Daoy (cell line): ENCODE results near the gene AOAH. TPM values are rescaled to one million over a fixed set of nuclear protein-coding genes. Genes with fewer than 3 reads are reported as not detected.

Experiments used
- DNase-seq: peaks from one replicate; pipeline ENCODE4 v3.0.0-alpha.2; 2015; ENCODE audit warnings: low read depth
- total RNA-seq: library from RNA; depleted of rRNA; stranded (reverse); fragments of >200 nt; shearing (Covaris generic); gene quantifications from 2 replicates; pipeline ENCODE4 v1.2.3, GENCODE V29; 2014; rRNA removed

AOAH gene, protein sequence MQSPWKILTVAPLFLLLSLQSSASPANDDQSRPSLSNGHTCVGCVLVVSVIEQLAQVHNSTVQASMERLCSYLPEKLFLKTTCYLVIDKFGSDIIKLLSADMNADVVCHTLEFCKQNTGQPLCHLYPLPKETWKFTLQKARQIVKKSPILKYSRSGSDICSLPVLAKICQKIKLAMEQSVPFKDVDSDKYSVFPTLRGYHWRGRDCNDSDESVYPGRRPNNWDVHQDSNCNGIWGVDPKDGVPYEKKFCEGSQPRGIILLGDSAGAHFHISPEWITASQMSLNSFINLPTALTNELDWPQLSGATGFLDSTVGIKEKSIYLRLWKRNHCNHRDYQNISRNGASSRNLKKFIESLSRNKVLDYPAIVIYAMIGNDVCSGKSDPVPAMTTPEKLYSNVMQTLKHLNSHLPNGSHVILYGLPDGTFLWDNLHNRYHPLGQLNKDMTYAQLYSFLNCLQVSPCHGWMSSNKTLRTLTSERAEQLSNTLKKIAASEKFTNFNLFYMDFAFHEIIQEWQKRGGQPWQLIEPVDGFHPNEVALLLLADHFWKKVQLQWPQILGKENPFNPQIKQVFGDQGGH
- total RNA-seq = 39.0 and 42.6 TPM in 2 replicates

DNA sequence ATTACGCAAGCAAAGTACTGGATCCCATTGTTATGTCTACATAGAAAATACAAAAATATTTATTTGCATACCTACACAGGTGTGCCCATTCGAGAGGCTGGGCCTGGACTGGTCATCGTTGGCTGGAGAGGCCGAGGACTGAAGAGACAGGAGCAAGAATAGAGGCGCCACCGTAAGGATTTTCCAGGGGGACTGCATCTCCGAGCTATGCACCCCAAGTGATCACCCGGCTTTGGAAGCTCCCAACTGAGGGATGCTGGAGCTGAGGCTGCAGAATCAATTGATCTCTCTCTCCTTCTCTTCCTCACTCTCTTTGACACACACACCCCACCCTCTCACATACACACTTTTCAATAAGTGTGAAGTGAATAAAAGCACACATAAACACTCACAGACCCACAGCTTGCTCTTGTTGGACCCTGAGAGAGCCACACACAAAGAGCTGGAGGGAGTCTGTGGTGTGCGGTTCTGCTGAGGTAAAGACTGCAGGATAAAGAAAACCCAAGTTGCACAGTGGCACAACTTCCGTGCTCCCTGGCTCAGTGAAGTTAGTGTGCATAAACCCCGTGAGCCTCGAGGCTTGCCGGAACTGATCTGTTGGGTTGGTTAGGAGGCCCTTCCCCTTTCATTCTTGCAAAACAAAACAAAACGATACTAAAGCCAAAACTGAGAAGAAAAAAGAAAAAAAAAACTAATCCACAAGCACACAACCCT is at the start of gene AOAH:
Gene AOAH (minus strand): TSS at position 544 of the 714 bp plus-strand sequence. CDS start 346 bp downstream, at position 198.
- DNase-seq = no peak

DNA sequence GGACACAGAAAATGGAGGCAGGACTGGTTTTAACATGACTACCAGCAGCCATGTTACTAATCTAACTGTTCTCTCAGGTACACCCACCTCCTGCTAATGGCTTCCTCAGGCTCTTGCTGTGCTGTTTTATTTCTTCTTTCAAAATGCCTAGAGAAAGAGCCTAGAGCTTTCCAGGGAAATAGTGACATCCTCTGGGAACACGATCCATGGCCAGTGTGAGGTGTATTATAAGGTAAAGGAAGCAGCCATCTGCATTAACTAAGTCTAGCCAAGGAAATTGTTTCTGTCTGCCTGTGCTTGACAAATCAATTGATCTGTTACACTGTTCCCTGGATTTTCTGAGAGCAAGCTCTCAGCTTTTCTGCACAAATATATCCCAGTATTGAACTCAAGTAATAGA is 42.2 kb upstream of the AOAH start:
- no peak for DNase-seq

DNA sequence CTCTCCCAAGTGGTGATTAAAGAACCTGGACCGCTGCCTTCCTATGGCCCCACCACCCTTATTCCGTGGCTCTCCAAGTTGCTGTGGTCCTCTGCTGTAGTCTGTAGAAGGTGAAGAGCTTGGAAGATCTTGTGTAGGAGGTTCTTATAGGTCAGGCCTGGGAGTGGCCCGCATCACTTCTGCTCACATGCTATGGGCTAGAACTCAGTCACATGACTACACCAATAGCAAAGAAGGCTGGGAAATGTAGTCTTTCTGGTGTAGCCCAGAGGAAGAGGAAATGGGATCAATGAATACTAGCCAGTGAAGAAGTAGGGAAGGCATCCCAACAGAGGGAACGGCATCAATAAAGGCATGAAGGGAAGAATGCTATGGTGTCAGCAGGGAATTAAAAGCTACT is 41.3 kb upstream of the AOAH start:
- DNase-seq = peak; percentile 23

DNA sequence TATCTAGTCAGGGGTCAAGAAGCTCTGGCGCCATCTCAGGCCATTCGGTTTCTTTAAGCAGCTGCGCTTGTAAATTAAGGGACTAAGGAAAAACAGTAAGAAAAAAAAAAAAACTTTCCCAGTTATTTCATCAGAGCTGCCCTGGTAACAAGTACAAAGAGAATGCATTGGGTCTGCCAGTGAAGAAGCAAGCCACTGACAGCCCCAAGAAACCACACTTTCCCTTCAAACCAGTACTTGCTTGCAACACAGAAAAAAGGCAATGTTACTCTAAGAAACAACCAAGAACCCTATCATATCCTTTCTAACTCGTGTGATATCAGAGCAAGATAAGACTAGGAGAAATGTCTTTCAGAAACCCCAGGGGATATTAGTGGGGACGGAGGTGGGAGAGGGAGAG is 40.6 kb upstream of the AOAH start:
- no peak for DNase-seq

DNA sequence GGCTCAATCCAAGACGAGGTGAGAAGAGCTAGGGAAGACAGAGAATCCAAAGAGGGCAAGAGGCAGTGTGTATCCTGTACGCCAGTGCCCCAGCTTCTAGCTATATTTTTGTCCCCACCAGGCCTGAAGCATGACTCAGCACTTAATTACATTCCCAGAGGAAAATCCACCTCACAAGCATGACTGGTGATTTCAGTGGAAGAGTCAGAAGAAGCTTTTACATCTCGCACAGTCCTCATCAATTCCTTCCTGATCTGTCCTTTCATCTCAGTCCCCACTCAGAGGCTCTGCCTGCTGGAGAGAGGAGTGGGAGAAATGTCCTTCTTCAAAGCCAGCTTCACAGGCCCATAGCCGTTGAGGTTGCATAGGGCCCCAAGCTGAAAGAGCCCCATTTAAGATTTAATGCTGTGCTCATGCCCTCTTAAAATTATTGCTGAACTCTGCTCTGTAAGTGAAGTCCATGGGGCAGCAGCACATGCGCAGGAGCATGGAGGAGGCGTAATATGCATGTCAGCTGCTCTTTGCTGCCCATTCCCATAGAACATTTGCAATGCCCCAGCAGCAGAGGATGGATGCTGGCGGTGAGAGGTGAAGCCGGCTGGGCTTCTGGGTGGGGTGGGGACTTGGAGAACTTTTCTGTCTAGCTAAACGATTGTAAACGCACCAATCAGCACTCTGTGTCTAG is 39.0 kb upstream of the AOAH start:
- peak; percentile 68 for DNase-seq

DNA sequence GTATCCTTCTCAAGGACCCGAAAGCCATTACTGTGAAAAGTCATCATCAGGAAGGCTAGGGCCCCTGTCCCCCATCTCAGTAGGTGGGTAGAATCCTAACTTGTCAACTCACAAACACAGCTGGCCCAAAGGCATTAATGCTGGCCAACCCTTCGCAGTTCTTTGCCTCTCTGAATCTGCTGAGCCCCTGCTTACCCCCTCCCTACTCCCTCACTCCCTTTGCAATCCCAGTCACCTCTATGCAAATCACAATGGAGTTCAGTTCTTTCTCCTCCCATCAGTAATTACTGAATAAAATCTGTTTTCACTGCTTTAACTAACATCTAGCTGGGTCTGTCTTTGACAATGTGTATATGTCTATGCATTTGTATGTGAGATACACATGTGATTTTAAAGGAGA is 38.1 kb upstream of the AOAH start:
- no peak for DNase-seq

DNA sequence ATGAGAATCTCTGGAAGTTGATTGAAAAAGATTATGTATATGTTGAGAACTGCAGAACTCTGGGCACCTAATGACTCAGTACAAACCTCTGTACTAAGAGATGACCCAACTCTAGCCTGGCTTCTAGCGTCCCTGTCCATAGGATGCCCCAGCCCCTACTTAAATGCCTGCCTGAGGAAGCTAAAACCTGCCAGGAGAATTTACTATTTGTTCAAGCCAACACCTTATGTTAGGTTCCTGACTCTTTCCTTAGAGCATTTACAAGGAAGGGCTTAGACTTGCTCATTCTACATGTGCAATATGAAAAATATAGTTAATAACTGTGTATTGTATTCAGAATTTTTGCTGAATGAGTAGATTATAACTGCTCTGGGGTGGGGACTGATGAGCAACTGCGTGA is 37.5 kb upstream of the AOAH start:
- DNase-seq = no peak

DNA sequence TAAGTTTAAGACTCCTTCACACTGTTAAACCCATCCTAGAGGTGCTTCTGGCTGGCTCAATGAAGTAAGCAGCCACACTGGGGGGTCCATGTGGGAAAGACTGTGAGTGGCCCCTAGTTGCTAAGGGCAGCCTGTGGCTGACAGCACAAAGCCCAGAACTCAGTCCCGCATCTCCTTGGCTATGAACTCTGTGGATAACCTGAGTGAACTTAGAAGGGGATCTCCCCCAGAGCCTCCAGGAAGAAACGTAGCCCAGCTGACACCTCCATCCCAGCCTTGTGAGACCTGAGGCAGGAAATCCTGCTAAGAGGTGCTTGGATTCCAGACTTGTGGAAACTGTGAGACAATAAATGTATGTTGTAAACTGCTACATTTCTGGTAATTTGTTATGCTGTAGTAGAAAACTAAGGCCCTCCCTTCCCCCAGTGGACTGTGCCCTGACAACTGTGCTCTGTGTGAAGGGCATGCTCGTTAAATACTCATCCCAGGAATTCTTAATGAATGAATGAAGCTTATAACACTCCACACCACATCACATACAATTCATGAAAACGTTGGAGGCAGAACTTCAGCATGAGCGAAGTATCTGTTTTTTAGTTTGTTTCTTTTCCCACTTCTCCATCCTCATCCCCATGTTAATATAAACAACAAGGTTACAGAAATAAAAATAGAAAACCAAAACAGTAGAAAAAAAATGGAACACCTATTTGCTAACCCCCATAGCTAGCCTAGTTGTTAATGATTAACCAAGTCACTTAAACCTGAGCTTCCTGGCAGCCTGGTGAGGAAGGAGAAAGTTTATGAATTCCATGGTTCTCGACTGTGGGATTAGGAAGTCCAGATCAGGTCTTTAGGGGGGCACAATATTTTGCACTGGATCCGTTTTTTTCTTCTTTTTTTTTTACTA is 36.8 kb upstream of the AOAH start:
- no peak for DNase-seq

DNA sequence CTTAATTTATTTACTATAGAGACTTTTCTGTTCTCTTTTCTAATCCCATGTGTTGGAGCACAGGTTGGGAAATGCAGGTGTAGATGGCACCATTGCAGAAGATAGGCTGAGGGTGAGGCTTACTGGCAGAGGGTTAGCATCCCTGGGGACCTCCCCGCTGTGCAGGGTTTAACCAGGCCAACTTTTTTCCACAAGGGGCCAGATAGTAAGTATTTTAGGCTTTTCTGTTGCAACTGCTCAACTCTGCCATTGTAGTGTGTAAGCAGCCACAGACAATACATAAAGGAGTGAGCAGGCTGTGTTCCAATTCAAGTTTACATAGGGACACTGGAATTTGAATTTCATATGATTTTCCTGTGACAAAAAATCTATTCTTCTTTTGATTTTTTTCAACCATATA is 34.6 kb upstream of the AOAH start:
- no peak for DNase-seq

DNA sequence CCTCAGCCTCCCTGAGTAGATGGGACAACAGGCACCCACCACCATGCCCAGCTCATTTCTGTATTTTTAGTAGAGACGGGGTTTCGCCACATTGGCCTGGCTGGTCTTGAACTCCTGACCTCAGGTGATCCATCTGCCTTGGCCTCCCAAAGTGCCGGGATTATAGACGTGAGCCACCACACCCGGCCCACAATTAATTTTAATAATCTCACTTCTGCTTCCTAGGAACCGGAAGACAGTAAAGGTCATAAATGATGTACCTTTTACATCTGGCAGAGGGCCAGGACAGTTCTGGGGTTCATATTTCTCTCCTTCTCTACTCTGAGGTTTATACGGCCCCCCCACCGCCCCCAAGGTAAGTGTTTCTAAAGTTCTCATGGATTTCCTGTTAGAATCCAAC is 31.2 kb upstream of the AOAH start:
- no peak for DNase-seq

DNA sequence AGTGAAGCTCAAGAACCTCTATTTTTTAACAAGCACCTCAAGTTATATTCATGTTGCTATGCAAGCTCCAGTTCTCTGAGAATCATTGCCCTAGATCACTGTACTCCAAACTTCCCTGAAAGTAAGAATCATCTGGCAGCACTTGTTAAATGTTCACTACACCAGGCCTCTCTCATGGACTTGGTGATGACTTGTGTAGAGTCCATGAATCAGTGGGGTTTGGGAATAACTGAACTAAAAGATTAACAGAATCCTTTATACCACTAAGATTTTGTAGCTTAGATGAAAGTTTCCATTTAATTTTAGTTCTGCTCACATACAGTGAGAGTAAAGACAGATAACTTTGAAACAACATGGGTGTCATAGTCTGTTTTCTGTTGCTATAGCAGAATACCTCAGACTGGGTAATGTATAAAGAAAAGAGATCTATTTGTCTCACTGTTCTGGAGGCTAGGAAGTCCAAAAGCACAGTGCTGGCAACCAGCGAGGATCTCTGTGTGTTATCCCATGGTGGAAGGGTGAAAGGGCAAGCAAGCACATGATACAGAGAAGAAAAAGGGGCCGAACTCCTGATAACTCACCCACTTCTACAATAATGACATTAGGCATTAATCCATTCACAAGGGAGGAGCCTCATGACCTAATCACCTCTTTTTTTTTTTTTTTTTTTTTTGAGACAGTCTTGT is 27.9 kb upstream of the AOAH start:
- DNase-seq = no peak

DNA sequence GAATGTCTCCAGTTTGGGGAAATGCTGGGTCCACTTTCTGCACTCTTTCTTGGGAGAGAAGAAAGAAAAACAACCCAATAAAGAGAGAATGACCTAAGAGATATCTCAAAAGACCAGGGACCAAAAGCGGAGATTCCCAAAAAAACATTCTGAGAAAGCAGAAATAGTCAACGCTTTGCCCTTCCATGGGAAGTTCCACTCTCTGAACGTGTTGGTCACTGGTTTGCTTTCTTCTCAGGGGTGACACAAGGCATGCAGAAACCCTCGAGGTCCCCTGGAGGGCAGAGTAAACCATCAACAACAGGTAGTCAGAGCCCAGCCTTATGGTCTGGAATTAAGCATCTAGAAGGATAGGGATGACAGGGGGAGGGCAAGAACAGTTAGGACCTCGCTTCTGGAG is 26.2 kb upstream of the AOAH start:
- no peak for DNase-seq

DNA sequence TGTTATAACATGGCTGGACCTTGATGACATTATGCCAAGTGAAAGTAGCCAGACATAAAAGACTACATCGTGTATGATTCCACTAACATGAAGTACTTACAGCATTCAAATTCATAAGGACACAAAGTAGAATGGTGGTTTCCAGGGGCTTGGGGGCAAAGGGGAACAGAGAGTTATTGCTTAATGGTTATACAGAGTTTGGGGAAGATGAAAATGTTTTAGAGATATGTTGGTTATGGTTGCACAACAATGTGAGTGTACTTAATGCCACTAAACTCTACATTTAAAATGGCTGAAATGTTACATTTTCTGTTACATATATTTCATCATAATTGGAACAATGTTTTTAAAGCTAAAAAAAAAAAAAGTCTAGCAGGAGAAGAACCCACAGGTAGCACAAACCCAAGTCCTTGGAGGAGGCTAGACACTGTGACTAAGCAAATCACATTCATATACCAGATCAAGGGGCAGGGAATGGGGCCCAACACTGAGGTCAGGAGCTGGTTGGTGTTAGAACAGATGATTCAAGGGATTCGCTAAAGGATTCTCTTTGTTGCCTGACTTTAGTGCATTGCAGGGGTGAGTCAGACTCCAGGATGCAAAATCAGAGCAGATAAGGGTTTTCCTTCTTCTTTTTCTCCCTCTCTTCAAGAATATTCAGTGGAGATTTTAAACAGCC is 25.1 kb upstream of the AOAH start:
- DNase-seq = peak; percentile 81

DNA sequence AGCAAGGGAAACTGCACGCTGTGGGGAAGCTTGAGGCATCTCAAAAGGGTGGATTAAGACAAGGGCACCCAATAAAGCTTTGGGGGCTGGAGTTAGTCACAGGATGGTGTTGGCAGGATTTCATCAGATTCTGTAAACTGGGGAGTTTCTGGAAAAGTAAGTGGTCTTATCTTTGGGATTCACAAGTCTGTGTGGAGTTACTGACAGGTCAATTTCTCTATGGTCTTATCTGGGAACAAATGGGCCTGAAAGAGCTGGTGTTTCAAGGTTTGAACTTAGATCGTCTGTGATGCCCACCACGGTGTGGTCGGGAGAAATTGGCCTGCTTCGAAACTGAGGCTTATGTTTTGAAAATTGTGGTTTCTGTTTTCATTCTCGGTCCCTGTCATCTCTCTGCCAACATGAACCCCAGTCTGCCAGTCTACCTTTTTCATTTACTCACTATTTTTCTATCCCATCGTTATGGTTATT is 23.8 kb upstream of the AOAH start:
- peak; percentile 40 for DNase-seq

DNA sequence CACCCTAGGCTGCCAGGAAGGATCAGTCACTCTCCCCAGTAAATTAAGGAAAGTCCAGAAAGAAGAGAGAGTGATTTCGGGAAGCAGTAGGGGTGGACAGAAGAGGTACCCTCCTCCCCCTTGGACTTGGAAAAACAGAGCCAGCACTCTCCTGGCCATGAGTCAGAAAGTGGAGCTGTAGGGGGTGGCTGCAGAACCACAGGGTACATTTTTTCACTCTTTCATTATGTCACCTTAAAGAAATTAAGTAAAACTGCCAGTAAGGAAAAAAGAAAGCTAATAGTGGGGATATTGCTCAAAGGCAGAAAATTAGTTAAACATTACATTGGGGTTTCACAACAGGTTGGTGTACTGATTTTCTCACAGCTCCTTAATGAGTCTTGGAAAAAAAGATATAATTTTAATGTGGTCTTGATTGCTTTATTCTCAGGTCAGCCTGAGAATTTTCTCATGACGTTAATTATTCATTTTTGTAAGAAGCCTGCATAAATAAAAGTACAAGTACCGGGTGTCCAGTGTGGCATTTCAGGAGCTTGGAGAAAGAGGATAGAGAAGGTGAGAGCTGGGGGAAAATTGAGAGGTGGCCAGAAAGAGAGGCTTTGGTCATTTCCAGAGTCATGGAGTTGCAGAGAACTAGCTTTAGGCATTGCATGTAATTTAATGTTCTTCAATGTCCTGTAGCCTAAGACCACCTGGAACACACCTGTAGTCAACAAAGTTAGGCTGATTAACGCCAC is 23.2 kb upstream of the AOAH start:
- DNase-seq = peak; percentile 94

DNA sequence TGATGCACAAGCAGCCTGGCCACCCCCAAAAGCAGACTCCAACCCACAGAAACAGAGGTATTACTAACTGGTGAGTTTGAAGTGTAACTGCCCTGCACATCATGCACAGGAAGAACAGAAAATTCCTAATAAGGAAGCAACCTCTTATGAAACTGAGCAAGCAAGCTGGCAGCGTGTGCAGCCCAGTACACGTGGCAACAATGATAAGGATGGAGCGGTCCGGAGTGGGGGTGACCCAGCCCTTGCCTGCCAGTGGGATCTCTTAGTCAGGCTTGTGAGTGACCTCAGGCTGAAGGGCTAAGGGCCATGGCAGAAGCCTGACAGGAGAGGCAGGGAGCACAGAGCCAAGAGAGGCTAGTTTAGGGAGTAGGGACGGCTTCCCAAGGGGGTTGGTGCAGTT is 22.1 kb upstream of the AOAH start:
- peak; percentile 87 for DNase-seq

DNA sequence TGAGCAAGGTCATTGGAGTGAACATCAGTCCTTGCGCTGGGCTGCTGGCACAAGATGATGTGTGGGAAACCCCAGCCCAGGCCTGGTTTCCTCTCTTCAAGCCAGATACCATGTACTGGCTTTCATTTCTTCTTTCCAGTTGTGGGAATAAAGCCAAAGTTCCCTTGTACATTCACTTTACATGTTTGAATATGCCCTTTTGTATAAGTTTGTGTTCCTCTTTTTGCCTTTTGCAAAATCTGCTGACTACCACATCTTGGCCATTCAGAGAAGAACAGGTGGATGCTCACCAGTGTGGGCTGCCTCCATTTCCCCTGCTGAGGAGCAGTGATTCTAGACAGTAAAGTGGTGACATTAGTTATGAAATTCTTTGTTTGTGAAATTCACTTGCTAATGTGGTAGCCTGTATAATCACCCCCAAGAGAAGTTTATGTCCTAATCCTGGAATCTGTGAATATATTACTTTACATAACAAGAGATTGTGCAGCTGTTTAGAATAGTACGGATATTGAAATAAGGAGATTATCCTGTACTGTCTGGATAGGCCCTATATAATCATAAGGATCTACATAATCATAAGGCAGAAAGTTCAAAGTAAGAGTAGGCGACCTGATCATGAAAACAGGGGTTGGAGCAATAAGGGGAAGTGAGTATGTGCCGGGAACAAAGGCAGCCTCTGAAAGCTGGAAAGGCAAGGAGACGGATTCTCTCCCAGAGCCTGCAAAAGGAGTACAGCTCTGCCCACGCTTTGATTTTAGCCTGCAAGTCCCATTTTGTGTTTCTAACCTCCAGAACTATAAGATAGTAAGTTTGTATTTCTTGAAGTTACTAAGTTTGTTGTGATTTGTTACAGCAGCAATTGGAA is 18.8 kb upstream of the AOAH start:
- DNase-seq = no peak

DNA sequence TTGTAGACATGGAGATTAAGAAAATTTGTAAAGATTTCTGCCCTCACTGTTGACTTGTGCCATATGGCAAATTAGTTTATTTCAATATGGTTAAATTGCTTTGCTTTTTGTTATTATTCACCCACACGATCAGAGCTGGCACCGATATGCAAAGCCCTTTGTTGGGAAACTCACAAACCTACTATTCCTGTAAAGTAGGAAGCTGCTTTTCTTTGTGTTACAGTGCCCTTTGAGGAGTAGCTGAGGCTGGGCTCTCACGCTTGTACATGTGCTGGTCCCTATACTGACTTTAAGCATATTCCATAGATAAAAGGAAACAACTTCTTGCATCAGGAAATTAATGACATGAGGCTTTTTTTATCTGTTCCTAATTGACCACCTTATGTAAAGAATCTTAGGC is 17.6 kb upstream of the AOAH start:
- DNase-seq = no peak
